T-cell (primary cell): ENCODE data around the gene DHCR24. TPM values are rescaled to one million over a fixed set of nuclear protein-coding genes. Genes with fewer than 3 reads are reported as not detected.
"Not testable (repeated sequence)": the region's sequence is repeated elsewhere in the genome, so short reads cannot be mapped to it uniquely, and the experiment has no call there.

ENCODE experiments used
- ATAC-seq, 4 experiments: fragments of 200-7000 bp in 3 of 4; fragments of 150-1000 bp in 1 of 4; cut with Tn5 transposase; replicated peaks in 1 of 4; 1 replicate in 3 of 4; 2 replicates in 1 of 4; pipeline ENCODE4 v1.10.0; 2021; ENCODE audit warnings: moderate library complexity in 3 of 4, mild to moderate bottlenecking in 2 of 4, moderate number of reproducible peaks in 1 of 4
- CTCF ChIA-PET, 2 donors: fragments of 300-600 bp; sonication (Branson Sonifier 250); formaldehyde crosslinking; loops; one replicate each; lab custom pipeline; 2022; ENCODE audit warnings: antibody characterized with exemption in 2 of 2; lab: Charles Lee
- POLR2A ChIA-PET, 2 donors: fragments of 300-600 bp; sonication (Branson Sonifier 250); formaldehyde crosslinking; loops; one replicate each; lab custom pipeline; 2022; ENCODE audit warnings: antibody characterized with exemption in 2 of 2; lab: Charles Lee
- DNase-seq, 35 experiments: peaks; one replicate each; pipeline versions ENCODE4 v3.0.0 to v3.0.0-alpha.2; 2013 to 2023
- H3K27ac ChIP-seq: one replicate; pipeline ENCODE4 v1.5.1; 2013; ENCODE audit warnings: low read length
- H3K27me3 ChIP-seq, 2 experiments: replicated peaks in 1 of 2; 1 replicate in 1 of 2; 2 replicates in 1 of 2; pipeline versions ENCODE4 v1.6.1 to v1.7.0; 2013; ENCODE audit warnings: low read length in 1 of 2, mixed read lengths in 1 of 2; ENCODE audit not compliant: control insufficient read depth in 2 of 2, insufficient read depth in 2 of 2; ENCODE audit errors: extremely low read depth in 1 of 2
- H3K36me3 ChIP-seq, 2 donors: 1 replicate in 1 of 2; 2 replicates in 1 of 2; pipeline versions ENCODE4 v1.6.1 to v1.7.0; 2013; ENCODE audit warnings: low read length in 1 of 2; ENCODE audit not compliant: control insufficient read depth in 2 of 2, insufficient read depth in 1 of 2; ENCODE audit errors: extremely low read depth in 1 of 2
- H3K4me1 ChIP-seq, 2 experiments: 1 replicate in 1 of 2; 2 replicates in 1 of 2; pipeline versions ENCODE4 v1.6.1 to v1.7.0; 2013; ENCODE audit warnings: low read length in 2 of 2, mixed read lengths in 1 of 2; ENCODE audit not compliant: insufficient read depth in 2 of 2, control insufficient read depth in 1 of 2; ENCODE audit errors: extremely low read depth in 1 of 2
- H3K4me3 ChIP-seq, 2 donors: 1 replicate in 1 of 2; 2 replicates in 1 of 2; pipeline versions ENCODE4 v1.5.1 to v1.7.0; 2013; ENCODE audit warnings: mild to moderate bottlenecking in 2 of 2, low read length in 1 of 2, moderate library complexity in 1 of 2; ENCODE audit not compliant: control insufficient read depth in 1 of 2; ENCODE audit errors: extremely low read depth in 1 of 2
- H3K9me3 ChIP-seq: 2 replicates; pipeline ENCODE4 v1.7.0; 2013
- H3K27ac Mint-ChIP-seq, 2 donors: one replicate each; pipeline ENCODE4 v1.8.0; 2020 to 2021; ENCODE audit warnings: mild to moderate bottlenecking in 2 of 2, mixed read lengths in 2 of 2
- H3K27me3 Mint-ChIP-seq, 2 donors: one replicate each; pipeline ENCODE4 v1.8.0; 2021 to 2022; ENCODE audit warnings: mixed read lengths in 2 of 2
- H3K36me3 Mint-ChIP-seq: one replicate; pipeline ENCODE4 v1.8.0; 2021; ENCODE audit warnings: mixed read lengths
- H3K4me1 Mint-ChIP-seq, 3 donors: one replicate each; pipeline ENCODE4 v1.8.0; 2020 to 2022; ENCODE audit warnings: mixed read lengths in 3 of 3, mild to moderate bottlenecking in 1 of 3
- H3K4me3 Mint-ChIP-seq, 3 donors: one replicate each; pipeline ENCODE4 v1.8.0; 2020 to 2022; ENCODE audit warnings: mild to moderate bottlenecking in 3 of 3, mixed read lengths in 3 of 3, moderate library complexity in 3 of 3
- H3K9me3 Mint-ChIP-seq, 3 donors: one replicate each; pipeline ENCODE4 v1.8.0; 2020 to 2022; ENCODE audit warnings: mixed read lengths in 3 of 3
- WGBS: methylation state at CpG from one replicate; pipeline ENCODE4 v1.1.5; 2013; ENCODE audit warnings: missing lambda C conversion rate; ENCODE audit not compliant: insufficient coverage; 5-methylcytosine and 5-hydroxymethylcytosine counted together
- total RNA-seq, 35 experiments: library from RNA in 6 of 35; stranded (reverse) in 6 of 35; fragments of 120-200 nt in 1 of 35; gene quantifications; one replicate each; pipeline versions ENCODE4 v1.2.1 to v1.2.4 and lab custom pipeline; 2013 to 2026

The DHCR24 gene
- total RNA-seq, 5 donors from 2014 or later (not counting 1 experiment from before 2014, with no cell fraction given): 4.5 to 19.9 (median 10.7) TPM

DNA sequence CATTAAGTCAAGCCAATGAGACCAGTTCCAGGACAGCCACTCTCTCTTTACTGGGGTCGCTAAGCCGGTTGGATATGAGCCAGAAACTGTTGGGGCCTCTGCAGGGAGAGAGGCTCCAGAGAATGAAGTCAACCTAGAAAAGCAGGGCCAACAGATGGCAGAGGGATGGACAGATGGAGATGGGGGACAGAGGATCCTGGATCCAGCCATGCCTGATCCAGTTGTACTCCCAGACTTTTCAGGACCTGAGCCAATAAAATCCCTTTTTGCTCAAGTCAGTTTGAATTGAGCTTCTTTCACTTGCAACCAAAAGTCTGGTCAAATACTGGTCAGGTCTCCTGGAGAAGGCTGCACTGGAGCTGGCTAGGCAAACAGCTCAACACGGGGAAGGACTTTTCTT, 2.2 kb downstream of the DHCR24 start:
- DNase-seq (no peak), ATAC-seq (no peak)
- peaks cover 4 to 9% of the 10 kb centered on the region in 2 experiments for H3K27me3 ChIP-seq
- H3K4me3 Mint-ChIP-seq: peak overlapping the region in 2 of 3 donors; percentile 88 to 95
- H3K9me3 ChIP-seq: no peaks in the 10 kb centered on the region
- peaks cover 5 to 9% of the 10 kb centered on the region in 2 donors for H3K27me3 Mint-ChIP-seq
- H3K4me1 ChIP-seq: peaks cover 3 to 18% of the 10 kb centered on the region in 2 experiments
- WGBS: 100% methylated on average over 3 of the region's 3 CpGs
- H3K9me3 Mint-ChIP-seq: no peaks in the 10 kb centered on the region
- H3K27ac ChIP-seq: no peak overlapping the region
- H3K4me1 Mint-ChIP-seq: peaks cover 24 to 28% (median 24%) of the 10 kb centered on the region in 3 donors
- H3K36me3 ChIP-seq: no peaks in the 10 kb centered on the region
- no peak overlapping the region for H3K4me3 ChIP-seq
- peak overlapping the region in 1 of 2 donors; percentile 12 for H3K27ac Mint-ChIP-seq
- CTCF ChIA-PET: no interaction called here
- POLR2A ChIA-PET: no interaction called here
- peaks cover 9% of the 10 kb centered on the region for H3K36me3 Mint-ChIP-seq

DNA sequence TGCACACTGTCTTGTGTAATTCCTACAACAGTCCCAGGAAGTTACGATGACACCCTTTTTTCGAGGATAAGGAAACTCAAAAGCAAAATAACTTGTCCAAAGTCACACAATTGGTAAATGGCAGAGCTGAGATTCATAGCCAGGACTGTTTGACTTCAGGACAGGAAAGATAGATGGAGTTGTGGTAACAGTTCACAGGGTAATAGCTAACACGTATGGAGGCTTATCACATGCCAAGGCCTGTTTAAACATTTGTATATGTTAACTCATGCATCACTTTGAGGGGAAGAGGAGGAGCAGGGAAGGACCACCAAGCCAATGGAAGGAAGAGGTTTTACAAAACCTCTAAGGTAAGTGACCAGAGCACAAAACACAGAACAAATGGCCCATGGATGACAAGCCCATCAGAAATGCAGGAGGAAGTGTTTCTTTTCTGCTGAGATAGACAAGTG, 2.8 kb downstream of the DHCR24 start:
- Histone ChIP-seq H3K4me3 (no peak overlapping the region), H3K4me1 (peaks cover 3 to 18% of the 10 kb centered on the region in 2 experiments), H3K9me3 (no peaks in the 10 kb centered on the region), H3K36me3 (no peaks in the 10 kb centered on the region), H3K27ac (no peak overlapping the region), H3K27me3 (peaks cover 4 to 9% of the 10 kb centered on the region in 2 experiments)
- POLR2A ChIA-PET: no interaction called here
- WGBS: 100% methylated on average over 1 of the region's 3 CpGs
- peaks cover 12% of the 10 kb centered on the region for H3K36me3 Mint-ChIP-seq
- H3K27ac Mint-ChIP-seq: no peak overlapping the region
- no peaks in the 10 kb centered on the region for H3K9me3 Mint-ChIP-seq
- peaks cover 24 to 28% (median 24%) of the 10 kb centered on the region in 3 donors for H3K4me1 Mint-ChIP-seq
- no peak overlapping the region for H3K4me3 Mint-ChIP-seq
- CTCF ChIA-PET: no interaction called here
- DNase-seq: no peak
- ATAC-seq: no peak
- peaks cover 5 to 7% of the 10 kb centered on the region in 2 donors for H3K27me3 Mint-ChIP-seq

DNA sequence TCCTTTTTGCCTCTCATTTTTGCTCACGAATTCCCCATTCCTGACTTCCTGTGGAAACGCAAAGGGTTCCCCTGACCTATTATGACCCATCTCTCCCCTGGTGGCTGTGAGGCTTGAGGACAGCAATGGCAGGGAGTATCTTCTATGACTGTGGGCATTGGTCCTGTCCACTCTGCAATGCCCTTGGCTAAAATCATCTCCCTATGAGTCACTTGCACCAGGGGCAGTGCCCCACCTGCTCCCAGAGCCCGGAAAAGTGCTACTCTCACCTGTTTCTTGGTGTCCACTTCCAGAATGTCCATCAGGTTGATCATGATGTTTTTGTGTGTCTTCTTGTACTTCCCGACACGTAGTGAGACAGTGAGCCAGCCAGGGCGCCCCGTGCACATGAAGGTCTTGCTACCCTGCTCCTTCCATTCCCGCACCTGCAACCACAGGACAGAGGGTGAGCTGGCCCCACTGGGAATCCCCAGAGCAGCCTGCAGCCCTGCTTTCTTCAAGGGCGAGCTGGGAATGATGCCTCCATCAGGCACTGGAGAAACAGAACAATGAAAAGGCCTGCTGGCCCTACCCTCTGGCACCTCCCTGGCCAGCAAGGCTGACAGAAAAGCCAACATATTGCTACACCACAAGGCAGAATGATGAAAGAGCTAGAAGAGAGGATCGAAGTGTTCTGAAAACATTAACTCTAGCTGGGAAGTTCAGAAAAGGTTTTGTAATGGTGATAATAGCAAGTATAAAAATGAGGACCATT, 3.5 kb downstream of the DHCR24 start:
- Histone ChIP-seq H3K4me1 (peaks cover 3 to 18% of the 10 kb centered on the region in 2 experiments), H3K27ac (no peak overlapping the region), H3K36me3 (no peaks in the 10 kb centered on the region), H3K4me3 (no peak overlapping the region), H3K9me3 (no peaks in the 10 kb centered on the region), H3K27me3 (peaks cover 4 to 9% of the 10 kb centered on the region in 2 experiments)
- no peak for DNase-seq
- Mint-ChIP-seq H3K4me3 (no peak overlapping the region), H3K36me3 (peaks cover 12% of the 10 kb centered on the region), H3K9me3 (no peaks in the 10 kb centered on the region), H3K27ac (no peak overlapping the region), H3K4me1 (peaks cover 24 to 28% (median 24%) of the 10 kb centered on the region in 3 donors), H3K27me3 (peaks cover 5 to 7% of the 10 kb centered on the region in 2 donors)
- WGBS: 94% methylated on average over 7 of the region's 10 CpGs
- CTCF ChIA-PET: no interaction called here
- no peak for ATAC-seq
- POLR2A ChIA-PET: no interaction called here

DNA sequence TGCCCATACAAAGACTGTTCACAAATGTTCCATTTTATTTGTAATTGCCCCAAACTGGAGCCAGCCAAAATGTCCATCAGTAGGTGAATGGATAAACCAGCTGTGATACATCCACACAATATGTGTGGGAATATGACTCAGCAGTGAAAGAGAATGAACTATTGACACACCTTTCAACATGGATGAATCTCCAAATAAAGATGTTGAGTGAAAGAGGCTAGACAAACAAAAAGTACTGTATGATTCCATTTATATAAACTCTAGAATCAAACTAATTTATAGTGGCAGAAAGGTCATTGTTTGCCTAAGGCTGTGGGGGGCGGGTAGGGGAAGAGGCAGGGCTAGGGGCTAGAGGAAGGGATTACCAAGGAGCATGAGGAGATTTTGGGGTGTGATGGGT, 4.5 kb downstream of the DHCR24 start:
- H3K4me1 Mint-ChIP-seq: peaks cover 21 to 24% (median 23%) of the 10 kb centered on the region in 3 donors
- ATAC-seq (no peak), DNase-seq (no peak)
- H3K4me1 ChIP-seq: peaks cover 3 to 14% of the 10 kb centered on the region in 2 experiments
- POLR2A ChIA-PET: no interaction called here
- H3K9me3 ChIP-seq: no peaks in the 10 kb centered on the region
- H3K27ac Mint-ChIP-seq: no peak overlapping the region
- 100% methylated on average over 1 of the region's 1 CpG for WGBS
- H3K4me3 ChIP-seq: no peak overlapping the region
- H3K27ac ChIP-seq: no peak overlapping the region
- CTCF ChIA-PET: no interaction called here
- H3K27me3 ChIP-seq: peaks cover 0 to 3% of the 10 kb centered on the region in 2 experiments
- H3K36me3 ChIP-seq: no peaks in the 10 kb centered on the region
- no peak overlapping the region for H3K4me3 Mint-ChIP-seq
- H3K27me3 Mint-ChIP-seq: peaks cover 0 to 4% of the 10 kb centered on the region in 2 donors
- peaks cover 12% of the 10 kb centered on the region for H3K36me3 Mint-ChIP-seq
- H3K9me3 Mint-ChIP-seq: no peaks in the 10 kb centered on the region

DNA sequence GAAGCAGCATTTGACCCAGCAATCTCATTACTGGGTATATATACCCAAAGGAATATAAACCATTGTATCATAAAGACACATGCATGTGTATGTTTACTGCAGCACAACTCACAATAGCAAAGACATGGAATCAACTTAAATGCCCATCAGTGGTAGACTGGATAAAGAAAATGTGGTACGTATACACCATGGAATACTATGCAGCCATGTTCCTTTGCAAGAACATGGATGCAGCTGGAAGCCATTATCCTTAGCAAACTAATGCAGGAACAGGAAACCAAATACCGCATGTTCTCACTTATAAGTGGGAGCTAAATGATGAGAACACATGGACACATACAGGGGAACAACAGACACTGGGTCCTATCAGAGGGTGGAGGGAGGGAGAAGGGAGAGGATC, 5.4 kb downstream of the DHCR24 start:
- WGBS: 100% methylated on average over 1 of the region's 2 CpGs
- H3K4me3 ChIP-seq, H3K27ac Mint-ChIP-seq, CTCF ChIA-PET, H3K27ac ChIP-seq, H3K9me3 ChIP-seq, H3K27me3 Mint-ChIP-seq, POLR2A ChIA-PET, H3K27me3 ChIP-seq, H3K4me3 Mint-ChIP-seq, H3K36me3 ChIP-seq, DNase-seq, H3K9me3 Mint-ChIP-seq, ATAC-seq: not testable (repeated sequence)
- peaks cover 17 to 21% (median 19%) of the 10 kb centered on the region in 3 donors for H3K4me1 Mint-ChIP-seq
- H3K36me3 Mint-ChIP-seq: peaks cover 16% of the 10 kb centered on the region
- H3K4me1 ChIP-seq: peaks cover 3 to 11% of the 10 kb centered on the region in 2 experiments

DNA sequence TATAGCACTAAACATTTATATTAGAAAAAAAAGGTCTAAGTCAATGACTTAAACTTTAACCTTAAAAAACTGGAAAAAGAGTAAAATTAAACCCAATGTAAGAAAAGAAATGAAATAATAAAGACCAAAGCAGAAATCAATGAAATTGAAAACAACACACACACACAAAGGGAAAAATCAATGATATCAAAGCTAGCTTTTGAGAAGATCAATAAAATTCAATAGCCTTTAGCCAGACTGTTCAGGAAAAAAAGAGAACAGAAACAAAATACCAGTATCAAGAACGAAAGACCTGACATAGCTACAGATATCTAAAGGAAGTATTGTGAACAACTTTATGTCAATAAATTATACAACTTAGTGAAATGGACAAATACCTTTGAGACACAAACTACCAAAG, 7.1 kb downstream of the DHCR24 start:
- Histone ChIP-seq H3K9me3 (no peaks in the 10 kb centered on the region), H3K36me3 (no peaks in the 10 kb centered on the region), H3K4me1 (no peaks in the 10 kb centered on the region), H3K27ac (no peak overlapping the region), H3K27me3 (no peaks in the 10 kb centered on the region), H3K4me3 (no peak overlapping the region)
- no peaks in the 10 kb centered on the region for H3K9me3 Mint-ChIP-seq
- POLR2A ChIA-PET: interaction anchor here (0.6 to 0.7 kb wide), 2 partner anchors 224 to 844 kb away, joined by 3 to 4 read pairs; no protein-coding TSS in a partner anchor
- H3K27me3 Mint-ChIP-seq: no peaks in the 10 kb centered on the region
- peaks cover 22% of the 10 kb centered on the region for H3K36me3 Mint-ChIP-seq
- WGBS: no CpG with 5 or more reads among the region's 1 CpG
- ATAC-seq (no peak), DNase-seq (no peak)
- no peak overlapping the region for H3K27ac Mint-ChIP-seq
- CTCF ChIA-PET: no interaction called here
- no peak overlapping the region for H3K4me3 Mint-ChIP-seq
- H3K4me1 Mint-ChIP-seq: peaks cover under 1 to 10% (median 6%) of the 10 kb centered on the region in 3 donors
